Endothelial cell of hepatic sinusoid (primary cell): ENCODE data around the gene ALKBH8.

Source experiments
- in situ Hi-C: cut with HindIII; loops from 2 replicates; pipeline ENCODE4 v1.10.0; 2017; ENCODE audit warnings: low sequenced_read_pairs

Gene ALKBH8

GRCh38 chr11:107565219-107565937 lies at the start of gene ALKBH8:
ALKBH8 (minus strand) TSS chr11:107565735; CDS start chr11:107560893, 4,842 bp downstream.
- in situ Hi-C loops = no loop called here

GRCh38 chr11:107612445-107612844 lies 46.9 kb upstream of the ALKBH8 start:
- in situ Hi-C loops = no loop called here

- in situ Hi-C loops = no loop called here
These were observed 44.1 kb upstream of the ALKBH8 start for GRCh38 chr11:107609400-107610218.

- in situ Hi-C loops = no loop called here
These were observed 43.3 kb upstream of the ALKBH8 start for GRCh38 chr11:107608809-107609208.

- in situ Hi-C loops = no loop called here
These were observed 40.6 kb upstream of the ALKBH8 start for GRCh38 chr11:107606141-107606540.

GRCh38 chr11:107605061-107606006 lies 39.8 kb upstream of the ALKBH8 start:
- in situ Hi-C loops = no loop called here

GRCh38 chr11:107598225-107599139 lies 32.9 kb upstream of the ALKBH8 start:
- in situ Hi-C loops = no loop called here

GRCh38 chr11:107594736-107595135 lies 29.2 kb upstream of the ALKBH8 start:
- in situ Hi-C loops = no loop called here

- in situ Hi-C loops = no loop called here
These were observed 28.4 kb upstream of the ALKBH8 start for GRCh38 chr11:107593951-107594350.

GRCh38 chr11:107592813-107593212 lies 27.3 kb upstream of the ALKBH8 start:
- in situ Hi-C loops = no loop called here

- in situ Hi-C loops = no loop called here
These were observed 26.7 kb upstream of the ALKBH8 start for GRCh38 chr11:107592231-107592590.

- in situ Hi-C loops = no loop called here
These were observed 26.1 kb upstream of the ALKBH8 start for GRCh38 chr11:107591378-107592230.

- in situ Hi-C loops = no loop called here
These were observed 25.2 kb upstream of the ALKBH8 start, which contains the start of gene ELMOD1 for GRCh38 chr11:107590460-107591377. ELMOD1 (plus strand) TSS chr11:107591147; CDS start chr11:107618190, 27,043 bp downstream.

GRCh38 chr11:107587306-107587979 lies 21.9 kb upstream of the ALKBH8 start:
- in situ Hi-C loops = no loop called here

- in situ Hi-C loops = no loop called here
These were observed 18.2 kb upstream of the ALKBH8 start for GRCh38 chr11:107583629-107584195.

- in situ Hi-C loops = no loop called here
These were observed 15.6 kb upstream of the ALKBH8 start for GRCh38 chr11:107581147-107581546.

GRCh38 chr11:107579169-107579568 lies 13.6 kb upstream of the ALKBH8 start:
- in situ Hi-C loops = loop anchor here (5.0 kb wide), 1 partner anchor 103 kb away; no protein-coding TSS in a partner anchor
